ENCODE measurements around the gene HENMT1.
"Not testable (repeated sequence)": the region's sequence is repeated elsewhere in the genome, so short reads cannot be mapped to it uniquely, and the experiment has no call there.

Gene HENMT1

DNA sequence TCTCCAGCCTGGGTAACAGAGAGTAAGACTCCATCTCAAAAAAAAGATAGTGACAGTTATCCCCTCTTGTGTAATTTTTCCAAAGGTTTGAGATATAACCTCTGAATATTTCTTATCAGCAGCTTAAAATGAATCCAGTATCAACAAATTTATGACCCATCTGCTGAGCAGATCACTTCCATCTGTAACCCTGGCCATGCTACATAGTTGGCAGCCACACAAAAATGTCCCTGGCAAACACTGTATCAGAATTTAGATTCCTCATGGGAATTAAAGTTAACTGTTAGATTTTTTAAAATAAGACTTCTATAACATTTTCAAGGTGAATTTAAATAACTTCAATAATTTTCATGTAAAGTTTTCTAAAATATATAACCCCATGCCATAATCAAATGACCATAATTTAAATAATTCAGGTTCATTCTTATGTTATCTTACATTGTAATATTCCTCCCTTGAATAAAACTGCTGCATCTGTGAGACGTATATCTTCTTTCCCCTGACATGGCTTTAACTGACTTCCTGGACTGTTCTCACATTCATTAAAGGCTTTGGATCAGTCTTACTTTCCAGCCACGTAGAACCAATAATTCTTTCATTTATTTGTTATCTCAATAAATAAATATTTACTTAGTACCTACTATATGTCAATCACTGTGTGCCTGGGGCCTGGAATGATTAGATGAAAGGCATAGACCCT is 25.9 kb upstream of the HENMT1 start:
- H3K4me3 ChIP-seq (ENCODE audit: low read length): no peak overlapping the region
- TF ChIP-seq, protein P1, sequence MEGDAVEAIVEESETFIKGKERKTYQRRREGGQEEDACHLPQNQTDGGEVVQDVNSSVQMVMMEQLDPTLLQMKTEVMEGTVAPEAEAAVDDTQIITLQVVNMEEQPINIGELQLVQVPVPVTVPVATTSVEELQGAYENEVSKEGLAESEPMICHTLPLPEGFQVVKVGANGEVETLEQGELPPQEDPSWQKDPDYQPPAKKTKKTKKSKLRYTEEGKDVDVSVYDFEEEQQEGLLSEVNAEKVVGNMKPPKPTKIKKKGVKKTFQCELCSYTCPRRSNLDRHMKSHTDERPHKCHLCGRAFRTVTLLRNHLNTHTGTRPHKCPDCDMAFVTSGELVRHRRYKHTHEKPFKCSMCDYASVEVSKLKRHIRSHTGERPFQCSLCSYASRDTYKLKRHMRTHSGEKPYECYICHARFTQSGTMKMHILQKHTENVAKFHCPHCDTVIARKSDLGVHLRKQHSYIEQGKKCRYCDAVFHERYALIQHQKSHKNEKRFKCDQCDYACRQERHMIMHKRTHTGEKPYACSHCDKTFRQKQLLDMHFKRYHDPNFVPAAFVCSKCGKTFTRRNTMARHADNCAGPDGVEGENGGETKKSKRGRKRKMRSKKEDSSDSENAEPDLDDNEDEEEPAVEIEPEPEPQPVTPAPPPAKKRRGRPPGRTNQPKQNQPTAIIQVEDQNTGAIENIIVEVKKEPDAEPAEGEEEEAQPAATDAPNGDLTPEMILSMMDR (conservative IDR thresholded peaks at IDR 0.05; ENCODE audit: low read depth, low read length): no peak
- DNase-seq (ENCODE audit: low read depth): no peak

DNA sequence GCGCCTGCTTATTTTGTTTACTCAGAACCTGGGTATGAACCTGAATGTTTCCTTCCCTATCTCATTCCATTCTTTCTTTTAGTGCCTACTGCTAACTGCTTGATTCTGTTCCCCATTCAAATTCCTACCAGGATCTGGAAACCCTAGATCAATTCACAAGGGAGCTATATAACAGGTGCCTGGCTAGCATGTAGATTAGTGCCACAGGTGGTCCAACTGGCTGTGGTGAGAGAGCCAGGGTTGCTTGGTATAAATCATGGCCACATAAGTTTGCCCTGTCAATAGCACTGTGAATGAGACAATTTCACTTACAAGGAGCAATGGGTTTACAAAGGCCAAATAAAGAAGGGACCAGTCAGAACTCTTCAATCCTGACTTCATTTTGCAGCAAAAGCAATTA is 24.6 kb upstream of the HENMT1 start:
- TF ChIP-seq, protein P1 (conservative IDR thresholded peaks at IDR 0.05; ENCODE audit: low read depth, low read length): no peak
- no peak overlapping the region for H3K4me3 ChIP-seq (ENCODE audit: low read length)
- DNase-seq (ENCODE audit: low read depth): no peak

DNA sequence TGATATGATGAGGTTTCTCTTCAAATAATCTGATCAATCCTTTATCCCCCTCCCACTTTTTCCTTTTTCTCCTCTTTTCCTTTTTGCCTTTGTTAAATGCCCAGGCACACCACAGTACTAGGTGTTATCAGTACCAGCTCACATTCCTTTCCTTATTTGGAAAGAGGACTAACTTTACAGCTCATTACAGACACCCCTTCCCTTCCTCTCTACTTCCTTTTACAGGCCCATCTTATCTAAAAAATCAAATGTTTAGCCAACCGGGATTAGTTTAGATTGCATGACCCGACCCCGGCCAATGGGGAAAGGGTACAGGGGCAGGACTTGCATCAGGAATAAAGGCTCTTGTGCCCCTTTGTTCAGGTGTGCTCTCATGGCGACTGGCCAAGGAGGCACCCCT is 20.8 kb upstream of the HENMT1 start:
- not testable (repeated sequence) for DNase-seq (ENCODE audit: low read depth); H3K4me3 ChIP-seq (ENCODE audit: low read length)

DNA sequence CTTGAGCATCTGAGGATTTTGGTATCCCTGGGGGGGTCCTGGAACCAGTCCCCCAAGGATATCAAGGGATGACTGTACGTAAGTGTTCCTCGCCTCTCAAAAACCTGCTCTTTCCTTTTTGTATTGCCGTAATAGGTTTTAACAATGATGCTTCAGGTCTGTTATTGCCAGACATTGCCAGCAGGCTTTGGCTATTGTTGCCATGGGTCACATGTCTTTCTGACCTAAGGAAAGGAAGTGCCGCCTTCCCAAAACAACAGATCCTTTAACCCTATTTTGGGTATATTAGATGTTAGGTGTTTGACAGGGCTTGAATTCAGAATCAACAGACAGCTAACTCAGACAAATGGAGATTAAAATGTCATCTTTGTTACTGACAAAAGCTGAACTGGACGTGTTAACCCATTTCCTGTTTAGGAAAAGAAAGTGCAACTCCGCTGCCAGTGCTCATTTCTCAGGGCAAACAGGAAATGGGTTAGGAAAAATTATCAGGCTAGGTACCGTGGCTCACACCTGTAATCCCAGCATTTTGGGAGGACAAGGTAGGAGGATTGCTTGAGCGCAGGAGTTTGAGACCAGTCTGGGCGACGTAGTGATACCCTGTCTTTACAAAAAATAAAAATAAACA is 18.8 kb upstream of the HENMT1 start:
- TF ChIP-seq, protein P1 (conservative IDR thresholded peaks at IDR 0.05; ENCODE audit: low read depth, low read length): no peak
- DNase-seq (ENCODE audit: low read depth): no peak
- no peak overlapping the region for H3K4me3 ChIP-seq (ENCODE audit: low read length)

DNA sequence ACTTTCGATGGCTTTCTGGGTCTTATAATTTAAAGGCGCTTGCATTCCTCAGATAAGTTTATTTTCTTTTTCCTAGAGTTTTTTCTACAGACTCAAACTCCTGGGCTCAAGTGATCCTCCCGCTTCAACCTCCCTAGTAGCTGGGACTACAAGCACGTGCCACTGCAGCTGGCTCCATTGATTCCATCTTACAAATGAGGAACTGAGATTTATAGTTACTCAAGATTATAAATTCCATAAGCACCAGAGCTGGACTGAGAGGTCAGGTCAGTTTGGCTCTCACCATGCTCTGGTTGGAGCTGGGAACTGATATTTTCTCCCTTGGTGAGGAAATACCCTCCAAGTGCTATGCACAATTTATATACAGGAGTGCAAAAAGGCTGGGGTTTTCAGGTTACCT is 17.8 kb upstream of the HENMT1 start:
- H3K4me3 ChIP-seq (ENCODE audit: low read length): no peak overlapping the region
- DNase-seq (ENCODE audit: low read depth): no peak
- TF ChIP-seq, protein P1 (conservative IDR thresholded peaks at IDR 0.05; ENCODE audit: low read depth, low read length): no peak

DNA sequence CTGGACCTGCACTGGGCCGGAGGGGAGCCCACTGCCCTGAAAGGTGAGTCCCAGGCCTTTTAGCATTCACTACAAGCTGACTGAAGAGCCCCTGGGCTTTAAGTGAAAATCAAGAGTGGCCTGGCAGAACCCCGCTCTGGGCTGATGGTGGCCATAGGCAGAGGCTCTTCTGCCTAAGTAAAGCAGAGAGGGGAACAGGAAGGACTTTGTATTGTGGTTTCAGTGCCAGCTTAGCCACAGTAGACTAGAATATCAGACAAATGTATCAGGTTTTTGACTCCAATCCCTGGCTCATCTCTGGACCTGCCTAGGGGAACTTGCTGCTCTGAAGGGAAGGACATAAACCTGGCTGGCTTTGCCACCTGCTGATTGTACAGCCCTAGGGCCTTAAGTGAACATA is 10.2 kb upstream of the HENMT1 start:
- H3K4me3 ChIP-seq (ENCODE audit: low read length): no peak overlapping the region
- TF ChIP-seq, protein P1 (conservative IDR thresholded peaks at IDR 0.05; ENCODE audit: low read depth, low read length): no peak
- no peak for DNase-seq (ENCODE audit: low read depth)

DNA sequence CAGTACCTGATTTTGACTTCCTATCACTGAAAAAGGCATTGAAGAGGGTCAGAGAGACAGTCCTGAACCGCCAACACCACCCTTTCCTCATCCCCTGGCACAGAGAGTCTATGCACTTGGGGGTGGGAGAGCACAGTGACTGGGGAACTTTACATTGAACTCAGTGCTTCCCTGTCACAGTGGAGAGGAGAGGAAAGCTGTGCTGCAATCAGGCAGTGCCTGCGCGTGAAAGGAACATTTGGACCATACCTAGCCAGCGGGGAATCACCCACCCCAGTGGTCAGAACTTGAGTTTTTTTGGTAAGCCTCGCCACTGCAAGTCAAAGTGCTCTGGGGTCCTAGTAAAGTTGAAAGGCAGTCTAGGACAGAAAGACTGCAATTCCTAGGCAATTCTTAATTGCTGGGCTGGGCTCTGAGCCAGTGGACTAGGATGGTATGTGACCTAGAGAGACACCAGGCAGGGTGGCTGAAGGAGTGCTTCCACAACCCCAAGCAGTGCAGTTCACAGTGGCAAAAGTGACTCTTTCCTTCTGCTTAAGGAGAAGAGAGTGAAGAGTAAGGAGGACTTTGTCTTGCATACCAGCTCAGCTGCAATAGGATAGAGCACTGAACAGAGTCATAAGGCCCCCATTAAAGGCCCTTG is 9.4 kb upstream of the HENMT1 start:
- no peak overlapping the region for H3K4me3 ChIP-seq (ENCODE audit: low read length)
- TF ChIP-seq, protein P1 (conservative IDR thresholded peaks at IDR 0.05; ENCODE audit: low read depth, low read length): no peak
- DNase-seq (ENCODE audit: low read depth): no peak
